Cardiac muscle cell (in vitro differentiated cells and primary cell): Measurements from ENCODE around the gene ZNF827. TPM values are rescaled to one million over a fixed set of nuclear protein-coding genes. Genes with fewer than 3 reads are reported as not detected.

Experiments
- DNase-seq, 2 donors: peaks; one replicate each; pipeline versions ENCODE4 v3.0.0 to v3.0.0-alpha.2; 2010 to 2017; ENCODE audit warnings: low read depth in 1 of 2, low spot score in 1 of 2
- H3K27ac ChIP-seq: fragments of 200-600 bp; sonication (generic); 2 replicates; pipeline ENCODE4 v1.5.1; 2016
- H3K27me3 ChIP-seq: fragments of 200-600 bp; sonication (generic); 2 replicates; pipeline ENCODE4 v1.6.0; 2016; ENCODE audit warnings: control low read depth
- H3K36me3 ChIP-seq: fragments of 200-600 bp; sonication (generic); 2 replicates; pipeline ENCODE4 v1.5.1; 2016; ENCODE audit warnings: control low read depth
- H3K4me1 ChIP-seq: fragments of 200-600 bp; sonication (generic); 2 replicates; pipeline ENCODE4 v1.8.1; 2017; ENCODE audit warnings: low read depth, mild to moderate bottlenecking, mixed run types
- H3K4me3 ChIP-seq: fragments of 200-600 bp; sonication (generic); 2 replicates; pipeline ENCODE4 v1.5.1; 2016; ENCODE audit warnings: mild to moderate bottlenecking
- H3K9me3 ChIP-seq: fragments of 200-600 bp; sonication (generic); 2 replicates; pipeline ENCODE4 v1.5.1; 2017; ENCODE audit warnings: low read depth, mild to moderate bottlenecking, control low read depth
- CTCF ChIP-seq: IDR thresholded peaks from 2 replicates; pipeline ENCODE4 v1.5.1; 2012; ENCODE audit warnings: low read depth, mild to moderate bottlenecking, low read length
- polyA plus RNA-seq: library from polyadenylated mRNA; unstranded; fragments of >200 nt; fragmentation: Nextera tagmentation; extraction: Ambion mirVana; gene quantifications from 2 replicates; pipeline ENCODE4 v1.2.1, GENCODE V29; 2016
- total RNA-seq: library from RNA; depleted of rRNA; stranded (reverse); fragments of >200 nt; gene quantifications from 2 replicates; pipeline ENCODE4 v1.2.3, GENCODE V29; 2016

Gene ZNF827
- total and polyA plus RNA-seq, 2 experiments from 2014 or later = 13.2 to 37.3 TPM

- no peak overlapping the region for H3K27ac ChIP-seq
- TF ChIP-seq CTCF = no peak
- no peaks in the 10 kb centered on the region for H3K9me3 ChIP-seq
- no peaks in the 10 kb centered on the region for H3K4me1 ChIP-seq
- H3K27me3 ChIP-seq = no peaks in the 10 kb centered on the region
- H3K36me3 ChIP-seq = peaks cover 51% of the 10 kb centered on the region
- DNase-seq = no peak
- H3K4me3 ChIP-seq = no peak overlapping the region
Observed at GRCh38 chr4:145815626-145816025, 123.0 kb downstream of the ZNF827 start.

DNA sequence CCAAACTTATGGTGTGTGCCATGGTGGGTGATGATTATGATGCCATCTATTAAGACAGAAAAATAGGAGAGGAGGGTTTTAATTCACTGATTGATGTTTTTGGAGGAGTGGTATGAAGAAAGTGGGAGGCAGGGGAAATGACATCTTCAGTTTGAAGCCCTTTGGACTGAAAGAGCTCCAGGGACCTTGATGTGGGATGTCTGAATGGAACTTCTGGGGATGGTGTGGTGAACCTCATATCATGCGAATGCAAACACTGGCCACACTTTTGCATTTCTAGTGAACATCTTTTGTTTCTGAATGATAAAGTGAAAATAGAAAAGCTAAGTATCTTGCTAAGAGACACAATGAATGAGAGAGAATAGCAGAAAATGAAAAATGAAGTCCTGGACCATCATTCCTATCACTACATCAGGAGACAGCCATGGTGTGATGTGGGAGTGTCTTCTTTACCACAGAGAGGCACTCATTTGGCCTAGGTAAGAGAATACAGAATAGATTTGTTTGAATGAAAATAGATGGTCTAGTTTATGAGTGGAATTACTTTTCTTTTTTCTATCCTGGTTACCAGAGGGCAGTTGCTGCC is 123.5 kb downstream of the ZNF827 start:
- no peak for DNase-seq
- no peak overlapping the region for H3K4me3 ChIP-seq
- no peaks in the 10 kb centered on the region for H3K9me3 ChIP-seq
- TF ChIP-seq CTCF = no peak
- peaks cover 51% of the 10 kb centered on the region for H3K36me3 ChIP-seq
- no peak overlapping the region for H3K27ac ChIP-seq
- no peaks in the 10 kb centered on the region for H3K27me3 ChIP-seq
- no peaks in the 10 kb centered on the region for H3K4me1 ChIP-seq

- H3K9me3 ChIP-seq = no peaks in the 10 kb centered on the region
- H3K4me3 ChIP-seq = no peak overlapping the region
- TF ChIP-seq CTCF = no peak
- H3K4me1 ChIP-seq = no peaks in the 10 kb centered on the region
- DNase-seq = no peak
- peaks cover 52% of the 10 kb centered on the region for H3K36me3 ChIP-seq
- no peak overlapping the region for H3K27ac ChIP-seq
- no peaks in the 10 kb centered on the region for H3K27me3 ChIP-seq
Observed at GRCh38 chr4:145814246-145814645, 124.4 kb downstream of the ZNF827 start.

- Histone ChIP-seq H3K36me3 (peaks cover 46% of the 10 kb centered on the region), H3K9me3 (no peaks in the 10 kb centered on the region), H3K4me3 (no peak overlapping the region), H3K27ac (no peak overlapping the region), H3K4me1 (no peaks in the 10 kb centered on the region), H3K27me3 (no peaks in the 10 kb centered on the region)
- no peak for TF ChIP-seq CTCF
- no peak for DNase-seq
Observed at GRCh38 chr4:145812919-145813318, 125.7 kb downstream of the ZNF827 start.

GRCh38 chr4:145808848-145809512 is 129.6 kb downstream of the ZNF827 start:
- DNase-seq = no peak
- Histone ChIP-seq H3K4me3 (no peak overlapping the region), H3K36me3 (peaks cover 33% of the 10 kb centered on the region), H3K27me3 (no peaks in the 10 kb centered on the region), H3K9me3 (no peaks in the 10 kb centered on the region), H3K27ac (no peak overlapping the region), H3K4me1 (peaks cover 7% of the 10 kb centered on the region)
- TF ChIP-seq CTCF = no peak
